Measurements from ENCODE around the gene EIF5. TPM values are rescaled to one million over a fixed set of nuclear protein-coding genes. Genes with fewer than 3 reads are reported as not detected.
A peak's percentile ranks its signal among the peaks of the same experiment; 100 is the strongest.
"Not testable (repeated sequence)": the region's sequence is repeated elsewhere in the genome, so short reads cannot be mapped to it uniquely, and the experiment has no call there.

The EIF5 gene
- total RNA-seq, 1 donor from 2014 or later: 173 TPM

- DNase-seq (ENCODE audit: low read depth): no peak
These were observed 2.2 kb downstream of the EIF5 start for GRCh38 chr14:103336191-103336590.

- DNase-seq (ENCODE audit: low read depth): no peak
These were observed 3.8 kb downstream of the EIF5 start for GRCh38 chr14:103337794-103338193.

- no peak for DNase-seq (ENCODE audit: low read depth)
These were observed 5.5 kb downstream of the EIF5 start for GRCh38 chr14:103339561-103339960.

GRCh38 chr14:103340480-103341212, 6.6 kb downstream of the EIF5 start:
- DNase-seq (ENCODE audit: low read depth): no peak

GRCh38 chr14:103341250-103342129, 7.5 kb downstream of the EIF5 start:
- no peak for DNase-seq (ENCODE audit: low read depth)

- no peak for DNase-seq (ENCODE audit: low read depth)
These were observed 9.3 kb downstream of the EIF5 start for GRCh38 chr14:103343164-103343879.

GRCh38 chr14:103343905-103344797, 10.1 kb downstream of the EIF5 start:
- no peak for DNase-seq (ENCODE audit: low read depth)

- DNase-seq (ENCODE audit: low read depth): no peak
These were observed 12.2 kb downstream of the EIF5 start for GRCh38 chr14:103346286-103346685.

- no peak for DNase-seq (ENCODE audit: low read depth)
These were observed 13.2 kb downstream of the EIF5 start for GRCh38 chr14:103347091-103347815.

GRCh38 chr14:103348154-103348553, 14.1 kb downstream of the EIF5 start:
- no peak for DNase-seq (ENCODE audit: low read depth)

GRCh38 chr14:103349982-103350381, 15.9 kb downstream of the EIF5 start:
- no peak for DNase-seq (ENCODE audit: low read depth)

GRCh38 chr14:103353362-103353761, 19.3 kb downstream of the EIF5 start:
- no peak for DNase-seq (ENCODE audit: low read depth)

GRCh38 chr14:103354141-103354540, 20.1 kb downstream of the EIF5 start:
- no peak for DNase-seq (ENCODE audit: low read depth)

- DNase-seq (ENCODE audit: low read depth): no peak
These were observed 22.1 kb downstream of the EIF5 start for GRCh38 chr14:103356024-103356682.

- not testable (repeated sequence) for DNase-seq (ENCODE audit: low read depth)
These were observed 23.5 kb downstream of the EIF5 start for GRCh38 chr14:103357552-103357951.

- no peak for DNase-seq (ENCODE audit: low read depth)
These were observed 26.5 kb downstream of the EIF5 start for GRCh38 chr14:103360548-103360947.

- peak; percentile 95 for DNase-seq (ENCODE audit: low read depth)
These were observed 27.8 kb downstream of the EIF5 start for GRCh38 chr14:103361867-103362266.

GRCh38 chr14:103362780-103363179, 28.7 kb downstream of the EIF5 start:
- DNase-seq (ENCODE audit: low read depth): peak; percentile 30

- DNase-seq (ENCODE audit: low read depth): no peak
These were observed 32.7 kb downstream of the EIF5 start for GRCh38 chr14:103366741-103367140.

- DNase-seq (ENCODE audit: low read depth): no peak
These were observed 34.0 kb downstream of the EIF5 start for GRCh38 chr14:103367995-103368394.
